22Rv1 (cell line): ENCODE measurements around the gene ANKUB1.

Experiments used
- H3K27ac ChIP-seq: fragments of 450-650 bp; 2 replicates; pipeline ENCODE4 v1.5.1; 2017
- ZFX ChIP-seq: fragments of 450-650 bp; IDR thresholded peaks from 2 replicates; pipeline ENCODE4 v1.6.1; 2017; ENCODE audit warnings: antibody characterized with exemption, borderline replicate concordance
- TF ChIP-seq, protein P1 (sequence below): fragments of 450-650 bp; IDR thresholded peaks from 2 replicates; pipeline ENCODE4 v1.5.1; 2017; ENCODE audit warnings: mild to moderate bottlenecking

Gene ANKUB1

DNA sequence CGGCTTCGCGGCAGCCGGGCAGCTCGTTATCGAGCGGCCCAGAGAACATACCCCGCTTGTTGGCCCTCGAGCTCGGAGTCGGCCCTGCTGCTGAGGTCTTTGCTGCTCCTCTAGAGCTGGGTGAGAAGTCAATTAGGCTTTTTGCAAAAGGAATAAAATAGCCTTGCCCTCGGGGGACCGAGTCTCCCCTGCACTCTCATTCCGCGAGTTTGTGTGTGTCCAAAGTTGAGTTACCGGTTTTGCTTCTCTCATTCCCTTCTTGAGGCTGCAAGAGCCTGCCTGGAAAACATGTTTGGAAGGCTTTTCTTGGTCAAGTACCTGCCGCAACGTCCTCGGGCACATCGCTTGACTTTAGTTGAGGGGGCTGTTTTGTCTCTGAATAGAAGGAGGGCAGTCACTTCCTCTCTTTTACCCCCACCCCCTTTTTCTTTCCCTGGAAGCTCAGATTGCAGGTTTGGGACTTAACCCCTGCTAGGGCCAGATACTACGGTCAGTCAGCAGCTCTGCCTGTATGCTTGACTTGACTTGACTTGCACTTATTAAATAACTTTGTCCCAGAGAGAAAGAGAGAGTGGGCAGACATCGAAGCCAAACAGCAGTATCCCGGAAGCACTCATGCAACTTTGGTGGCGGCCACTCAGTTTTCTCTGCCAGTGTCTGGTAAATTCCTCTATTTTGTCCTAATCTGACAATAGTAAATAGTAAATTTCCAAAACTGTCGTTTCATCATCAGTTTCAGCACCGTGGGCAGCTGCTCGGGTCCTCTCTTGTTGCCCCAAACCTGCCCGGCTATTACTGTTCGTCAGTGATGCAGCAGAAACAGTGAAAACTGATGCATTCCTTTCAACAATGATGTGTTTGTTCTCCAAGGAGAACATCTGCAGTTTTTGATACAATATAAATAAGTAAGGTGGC lies 21.3 kb upstream of the ANKUB1 start:
- TF ChIP-seq, protein P1, sequence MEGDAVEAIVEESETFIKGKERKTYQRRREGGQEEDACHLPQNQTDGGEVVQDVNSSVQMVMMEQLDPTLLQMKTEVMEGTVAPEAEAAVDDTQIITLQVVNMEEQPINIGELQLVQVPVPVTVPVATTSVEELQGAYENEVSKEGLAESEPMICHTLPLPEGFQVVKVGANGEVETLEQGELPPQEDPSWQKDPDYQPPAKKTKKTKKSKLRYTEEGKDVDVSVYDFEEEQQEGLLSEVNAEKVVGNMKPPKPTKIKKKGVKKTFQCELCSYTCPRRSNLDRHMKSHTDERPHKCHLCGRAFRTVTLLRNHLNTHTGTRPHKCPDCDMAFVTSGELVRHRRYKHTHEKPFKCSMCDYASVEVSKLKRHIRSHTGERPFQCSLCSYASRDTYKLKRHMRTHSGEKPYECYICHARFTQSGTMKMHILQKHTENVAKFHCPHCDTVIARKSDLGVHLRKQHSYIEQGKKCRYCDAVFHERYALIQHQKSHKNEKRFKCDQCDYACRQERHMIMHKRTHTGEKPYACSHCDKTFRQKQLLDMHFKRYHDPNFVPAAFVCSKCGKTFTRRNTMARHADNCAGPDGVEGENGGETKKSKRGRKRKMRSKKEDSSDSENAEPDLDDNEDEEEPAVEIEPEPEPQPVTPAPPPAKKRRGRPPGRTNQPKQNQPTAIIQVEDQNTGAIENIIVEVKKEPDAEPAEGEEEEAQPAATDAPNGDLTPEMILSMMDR, result no peak
- TF ChIP-seq ZFX, result no peak
- H3K27ac ChIP-seq, result peak overlapping the region; percentile 97

DNA sequence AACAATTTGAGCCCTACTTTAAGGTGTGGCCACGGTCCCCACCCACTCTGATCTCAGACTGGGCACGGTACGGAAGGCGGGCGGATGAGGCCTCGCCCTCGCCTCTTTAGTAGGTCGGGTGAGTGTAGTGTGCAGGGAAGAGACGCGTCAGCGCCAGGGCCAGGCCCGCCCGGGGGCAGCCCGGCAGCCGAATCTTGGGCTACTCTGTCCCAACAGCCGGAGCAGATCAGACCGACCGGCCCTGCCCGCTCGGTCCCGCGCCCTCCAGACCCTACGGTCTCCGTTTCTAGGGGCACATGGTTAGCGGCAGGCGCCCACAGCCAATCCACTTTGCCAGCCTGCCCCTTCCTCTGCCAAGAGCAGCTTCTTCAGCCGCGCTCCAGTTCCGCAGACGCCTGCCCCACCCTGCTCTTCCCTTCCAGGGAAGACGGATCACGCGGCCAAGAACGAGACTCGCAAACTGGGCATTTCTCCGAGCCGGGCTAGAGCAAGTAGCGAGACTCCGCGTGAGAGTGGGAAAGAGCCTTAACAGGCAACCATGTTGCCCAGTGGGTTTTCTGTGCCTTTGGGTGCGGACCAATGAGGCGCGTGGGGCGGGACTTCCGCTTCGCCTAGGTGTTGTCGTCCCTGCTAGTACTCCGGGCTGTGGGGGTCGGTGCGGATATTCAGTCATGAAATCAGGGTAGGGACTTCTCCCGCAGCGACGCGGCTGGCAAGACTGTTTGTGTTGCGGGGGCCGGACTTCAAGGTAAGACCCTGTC lies 20.4 kb upstream of the ANKUB1 start, which contains the start of gene RNF13:
Gene RNF13 (plus strand): TSS at position 610 of the 761 bp plus-strand sequence. CDS start 32,812 bp downstream, outside the sequence.
- H3K27ac ChIP-seq, result peak within 1 kb of the TSS; percentile 97
- TF ChIP-seq, protein P1, result no peak
- TF ChIP-seq ZFX, result no peak

DNA sequence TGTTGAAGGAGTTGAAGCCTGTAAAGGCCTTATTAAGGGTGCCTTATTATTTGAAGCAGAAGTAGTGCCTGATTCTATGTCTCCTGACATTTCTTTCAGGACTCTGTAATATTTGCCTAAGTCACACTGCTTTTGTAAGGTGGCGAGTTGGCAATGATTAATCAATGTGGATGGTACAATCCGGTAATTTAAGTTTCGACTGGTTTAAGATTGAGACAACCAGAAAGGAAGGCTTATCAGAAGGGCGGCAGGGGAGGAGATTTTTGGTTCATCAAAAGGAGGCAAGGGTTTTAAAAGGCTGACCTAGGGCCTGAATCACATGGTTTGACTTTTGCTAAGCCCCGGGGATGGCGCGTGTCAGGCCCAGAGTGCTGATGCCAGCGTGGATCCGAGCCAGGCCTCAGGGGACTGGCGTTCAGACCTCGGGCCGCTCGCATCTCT lies 19.8 kb upstream of the ANKUB1 start:
- no peak for TF ChIP-seq ZFX
- TF ChIP-seq, protein P1, result no peak
- peak overlapping the region; percentile 97 for H3K27ac ChIP-seq

DNA sequence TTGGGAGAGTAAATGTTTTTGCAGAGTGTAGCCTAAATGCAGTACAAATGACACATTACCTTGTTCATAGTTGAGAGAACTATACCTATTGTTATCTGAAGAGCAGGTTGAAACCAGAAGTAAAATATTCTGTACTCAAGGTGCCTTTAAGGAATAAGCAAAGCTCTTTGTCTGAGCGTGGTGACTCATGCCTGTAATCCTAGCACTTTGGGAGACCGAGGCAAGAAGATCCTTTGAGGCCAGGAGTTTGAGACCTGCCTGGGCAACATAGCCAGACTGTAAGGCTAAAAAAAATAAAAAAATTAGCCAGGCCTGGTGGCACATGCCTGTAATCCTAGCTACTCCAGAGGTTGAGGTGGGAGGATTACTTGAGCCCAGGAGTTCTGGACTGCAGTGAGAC lies 18.5 kb upstream of the ANKUB1 start:
- H3K27ac ChIP-seq, result no peak overlapping the region
- TF ChIP-seq, protein P1, result no peak
- TF ChIP-seq ZFX, result no peak

DNA sequence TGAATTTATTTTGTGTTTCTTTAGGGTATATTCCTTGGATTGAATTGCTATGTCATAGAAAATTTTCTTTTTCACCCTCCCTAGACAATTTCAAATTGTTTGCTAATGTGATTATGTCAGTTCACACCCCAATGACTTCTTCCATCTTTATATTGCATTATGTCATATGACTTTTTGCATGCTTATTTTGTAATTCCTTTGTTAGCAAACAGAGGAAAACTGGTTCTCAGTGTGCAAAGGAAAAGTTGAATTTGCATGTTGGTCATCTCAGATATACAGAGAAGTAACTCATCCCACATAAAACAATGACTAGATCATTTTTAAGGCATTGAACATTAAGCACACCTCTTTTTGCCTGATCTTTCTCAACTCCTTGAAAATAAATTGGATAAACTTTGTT lies 17.3 kb upstream of the ANKUB1 start:
- TF ChIP-seq ZFX, result no peak
- TF ChIP-seq, protein P1, result no peak
- no peak overlapping the region for H3K27ac ChIP-seq

DNA sequence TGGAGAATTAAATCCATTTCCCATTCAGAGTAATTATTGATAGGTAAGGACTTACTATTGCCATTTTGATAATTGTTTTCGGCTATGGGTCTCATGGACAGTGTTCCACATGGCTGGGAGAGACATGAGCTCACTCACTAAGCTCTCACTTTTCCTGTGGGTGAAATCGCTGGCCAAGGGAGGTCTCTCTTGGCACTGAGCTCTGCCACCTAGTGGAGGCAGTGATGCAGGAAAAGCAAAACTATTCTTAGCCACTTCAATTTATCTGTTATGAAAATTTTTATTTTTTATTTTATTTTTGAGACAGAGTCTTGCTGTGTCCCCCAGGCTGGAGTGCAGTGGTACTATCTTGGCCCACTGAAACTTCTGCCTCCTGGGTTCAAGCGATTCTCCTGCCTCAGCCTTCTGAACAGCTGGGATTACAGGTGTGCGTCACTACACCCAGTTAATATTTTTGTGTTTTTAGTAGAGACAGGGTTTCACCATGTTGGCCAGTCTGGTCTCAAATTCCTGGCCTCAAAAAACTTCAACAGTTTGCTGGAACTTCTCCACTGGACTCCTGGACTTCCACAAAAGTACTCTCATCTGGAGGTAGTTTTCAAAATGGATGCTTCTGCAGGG lies 16.0 kb upstream of the ANKUB1 start:
- H3K27ac ChIP-seq, result no peak overlapping the region
- TF ChIP-seq, protein P1, result peak; percentile 95
- TF ChIP-seq ZFX, result no peak
